ENCODE measurements around the gene KERA.

Gene KERA

GRCh38 chr12:91098941-91099340, 41.1 kb upstream of the KERA start:
- no peak overlapping the region for H3K9ac ChIP-seq
- no peak overlapping the region for H3K4me2 ChIP-seq
- H4K20me1 ChIP-seq (ENCODE audit: insufficient read depth), result no peaks in the 10 kb centered on the region
- H3K27ac ChIP-seq, result no peak overlapping the region
- H3K36me3 ChIP-seq (ENCODE audit: insufficient read depth), result no peaks in the 10 kb centered on the region
- H3K4me1 ChIP-seq (ENCODE audit: low read depth, poor library complexity, severe bottlenecking), result peaks cover 6% of the 10 kb centered on the region
- H3K79me2 ChIP-seq (ENCODE audit: insufficient read depth, low read depth), result no peaks in the 10 kb centered on the region
- TF ChIP-seq, protein P1, sequence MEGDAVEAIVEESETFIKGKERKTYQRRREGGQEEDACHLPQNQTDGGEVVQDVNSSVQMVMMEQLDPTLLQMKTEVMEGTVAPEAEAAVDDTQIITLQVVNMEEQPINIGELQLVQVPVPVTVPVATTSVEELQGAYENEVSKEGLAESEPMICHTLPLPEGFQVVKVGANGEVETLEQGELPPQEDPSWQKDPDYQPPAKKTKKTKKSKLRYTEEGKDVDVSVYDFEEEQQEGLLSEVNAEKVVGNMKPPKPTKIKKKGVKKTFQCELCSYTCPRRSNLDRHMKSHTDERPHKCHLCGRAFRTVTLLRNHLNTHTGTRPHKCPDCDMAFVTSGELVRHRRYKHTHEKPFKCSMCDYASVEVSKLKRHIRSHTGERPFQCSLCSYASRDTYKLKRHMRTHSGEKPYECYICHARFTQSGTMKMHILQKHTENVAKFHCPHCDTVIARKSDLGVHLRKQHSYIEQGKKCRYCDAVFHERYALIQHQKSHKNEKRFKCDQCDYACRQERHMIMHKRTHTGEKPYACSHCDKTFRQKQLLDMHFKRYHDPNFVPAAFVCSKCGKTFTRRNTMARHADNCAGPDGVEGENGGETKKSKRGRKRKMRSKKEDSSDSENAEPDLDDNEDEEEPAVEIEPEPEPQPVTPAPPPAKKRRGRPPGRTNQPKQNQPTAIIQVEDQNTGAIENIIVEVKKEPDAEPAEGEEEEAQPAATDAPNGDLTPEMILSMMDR (conservative IDR thresholded peaks at IDR 0.05; ENCODE audit: low read depth, low read length), result no peak
- H2AFZ ChIP-seq (ENCODE audit: low read depth), result no peak overlapping the region
- no peak overlapping the region for H3K4me3 ChIP-seq (IDR thresholded peaks at IDR 0.05; ENCODE audit: insufficient read depth, low read depth, low read length)
- no peaks in the 10 kb centered on the region for H3K27me3 ChIP-seq (ENCODE audit: insufficient read depth, low read depth)

DNA sequence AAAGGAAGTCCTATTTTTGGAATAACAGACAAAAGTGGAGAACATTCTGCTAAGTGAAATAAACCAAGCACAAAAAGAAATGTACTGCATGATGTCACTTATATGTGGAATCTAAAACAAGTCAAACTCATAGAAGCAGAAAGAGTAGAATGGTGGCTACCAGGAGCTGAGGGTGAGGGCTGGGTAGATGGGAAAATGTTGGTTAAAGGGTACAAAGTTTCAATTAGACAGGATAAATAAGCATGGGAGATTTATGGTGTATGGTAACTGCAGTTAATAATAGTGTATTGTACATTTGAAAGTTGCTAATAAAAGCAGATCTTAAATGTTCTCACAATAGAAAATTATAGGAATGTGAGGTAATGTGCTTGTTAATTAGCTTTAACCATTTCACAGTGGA, 40.6 kb upstream of the KERA start:
- H3K79me2 ChIP-seq (ENCODE audit: insufficient read depth, low read depth), result no peaks in the 10 kb centered on the region
- H3K4me1 ChIP-seq (ENCODE audit: low read depth, poor library complexity, severe bottlenecking), result peaks cover 11% of the 10 kb centered on the region
- H3K9ac ChIP-seq, result no peak overlapping the region
- no peak overlapping the region for H3K4me3 ChIP-seq (IDR thresholded peaks at IDR 0.05; ENCODE audit: insufficient read depth, low read depth, low read length)
- H2AFZ ChIP-seq (ENCODE audit: low read depth), result no peak overlapping the region
- H3K27ac ChIP-seq, result no peak overlapping the region
- TF ChIP-seq, protein P1 (conservative IDR thresholded peaks at IDR 0.05; ENCODE audit: low read depth, low read length), result no peak
- H3K36me3 ChIP-seq (ENCODE audit: insufficient read depth), result no peaks in the 10 kb centered on the region
- H3K4me2 ChIP-seq, result no peak overlapping the region
- H4K20me1 ChIP-seq (ENCODE audit: insufficient read depth), result no peaks in the 10 kb centered on the region
- H3K27me3 ChIP-seq (ENCODE audit: insufficient read depth, low read depth), result no peaks in the 10 kb centered on the region

GRCh38 chr12:91094957-91095356, 37.1 kb upstream of the KERA start:
- H3K27me3 ChIP-seq (ENCODE audit: insufficient read depth, low read depth), result no peaks in the 10 kb centered on the region
- no peak overlapping the region for H2AFZ ChIP-seq (ENCODE audit: low read depth)
- H4K20me1 ChIP-seq (ENCODE audit: insufficient read depth), result no peaks in the 10 kb centered on the region
- no peak overlapping the region for H3K27ac ChIP-seq
- H3K4me2 ChIP-seq, result no peak overlapping the region
- H3K9ac ChIP-seq, result no peak overlapping the region
- TF ChIP-seq, protein P1 (conservative IDR thresholded peaks at IDR 0.05; ENCODE audit: low read depth, low read length), result no peak
- no peaks in the 10 kb centered on the region for H3K79me2 ChIP-seq (ENCODE audit: insufficient read depth, low read depth)
- no peaks in the 10 kb centered on the region for H3K36me3 ChIP-seq (ENCODE audit: insufficient read depth)
- H3K4me1 ChIP-seq (ENCODE audit: low read depth, poor library complexity, severe bottlenecking), result peaks cover 12% of the 10 kb centered on the region
- H3K4me3 ChIP-seq (IDR thresholded peaks at IDR 0.05; ENCODE audit: insufficient read depth, low read depth, low read length), result no peak overlapping the region

GRCh38 chr12:91094032-91094662, 36.3 kb upstream of the KERA start:
- TF ChIP-seq, protein P1 (conservative IDR thresholded peaks at IDR 0.05; ENCODE audit: low read depth, low read length), result no peak
- Histone ChIP-seq H3K79me2 (ENCODE audit: insufficient read depth, low read depth) (no peaks in the 10 kb centered on the region), H3K4me3 (IDR thresholded peaks at IDR 0.05; ENCODE audit: insufficient read depth, low read depth, low read length) (no peak overlapping the region), H3K4me2 (no peak overlapping the region), H2AFZ (ENCODE audit: low read depth) (no peak overlapping the region), H3K4me1 (ENCODE audit: low read depth, poor library complexity, severe bottlenecking) (peaks cover 12% of the 10 kb centered on the region), H3K36me3 (ENCODE audit: insufficient read depth) (no peaks in the 10 kb centered on the region), H3K27ac (no peak overlapping the region), H4K20me1 (ENCODE audit: insufficient read depth) (no peaks in the 10 kb centered on the region), H3K9ac (no peak overlapping the region), H3K27me3 (ENCODE audit: insufficient read depth, low read depth) (no peaks in the 10 kb centered on the region)

Measured in KMS-11 (cell line).